DMS79 treated with DMSO at 0.1 percent for 48 hours (cell line): Measurements from ENCODE around the gene TEDC1.
A peak's percentile ranks its signal among the peaks of the same experiment; 100 is the strongest.

Source experiments
- DNase-seq: peaks from one replicate; lab custom pipeline; 2025; lab: John Stamatoyannopoulos, UW

The TEDC1 gene

GRCh38 chr14:105473033-105473676 lies 17.9 kb upstream of the TEDC1 start:
- DNase-seq: peak; percentile 82

- peak; percentile 80 for DNase-seq
These were observed 17.2 kb upstream of the TEDC1 start for GRCh38 chr14:105473677-105474482.

DNA sequence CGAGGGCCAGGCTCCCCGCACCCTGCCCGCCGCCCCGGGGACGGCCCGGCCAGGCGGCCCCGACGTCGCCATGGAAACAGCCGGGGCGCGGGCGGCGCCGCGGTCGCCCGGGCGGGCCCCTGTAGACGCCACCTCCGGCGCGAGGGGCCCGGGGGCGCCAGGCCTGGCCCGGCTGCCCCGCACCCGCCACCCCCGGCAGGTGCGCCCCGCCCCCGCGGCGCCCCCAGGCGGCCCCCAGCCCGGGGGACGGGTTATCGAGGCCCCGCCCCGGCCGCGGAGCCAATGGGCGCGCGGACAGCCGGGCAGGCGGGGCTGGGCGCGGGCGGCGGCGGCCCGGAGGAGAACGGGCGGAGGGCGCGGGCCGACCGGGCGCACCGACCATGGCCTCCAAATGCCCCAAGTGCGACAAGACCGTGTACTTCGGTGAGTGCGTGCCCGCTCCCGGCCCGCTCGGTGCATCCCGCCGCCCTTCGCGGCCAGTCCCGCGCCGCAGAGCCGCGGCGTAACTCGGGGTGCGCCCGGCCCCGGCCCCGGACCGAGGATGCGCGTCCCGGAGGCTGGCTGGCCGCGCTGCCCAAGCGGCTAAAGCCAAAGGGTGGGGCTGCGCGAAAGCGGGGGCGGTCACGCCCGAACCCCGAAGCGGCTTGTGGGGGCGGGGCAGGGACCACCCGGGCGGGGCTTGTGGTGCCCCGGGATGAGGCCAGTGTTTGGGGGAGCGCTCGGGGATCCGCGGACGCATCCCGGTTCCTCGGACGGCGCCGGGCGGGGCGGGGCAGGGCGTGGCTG lies 16.4 kb upstream of the TEDC1 start, which contains the start of gene CRIP2:
Gene CRIP2 (plus strand): TSS at position 339 of the 786 bp plus-strand sequence. CDS start 42 bp downstream, at position 381.
- peak; percentile 66 for DNase-seq

- DNase-seq: peak; percentile 58
These were observed 15.6 kb upstream of the TEDC1 start for GRCh38 chr14:105475269-105476096.

GRCh38 chr14:105476097-105476830 lies 14.8 kb upstream of the TEDC1 start:
- peak; percentile 73 for DNase-seq

DNA sequence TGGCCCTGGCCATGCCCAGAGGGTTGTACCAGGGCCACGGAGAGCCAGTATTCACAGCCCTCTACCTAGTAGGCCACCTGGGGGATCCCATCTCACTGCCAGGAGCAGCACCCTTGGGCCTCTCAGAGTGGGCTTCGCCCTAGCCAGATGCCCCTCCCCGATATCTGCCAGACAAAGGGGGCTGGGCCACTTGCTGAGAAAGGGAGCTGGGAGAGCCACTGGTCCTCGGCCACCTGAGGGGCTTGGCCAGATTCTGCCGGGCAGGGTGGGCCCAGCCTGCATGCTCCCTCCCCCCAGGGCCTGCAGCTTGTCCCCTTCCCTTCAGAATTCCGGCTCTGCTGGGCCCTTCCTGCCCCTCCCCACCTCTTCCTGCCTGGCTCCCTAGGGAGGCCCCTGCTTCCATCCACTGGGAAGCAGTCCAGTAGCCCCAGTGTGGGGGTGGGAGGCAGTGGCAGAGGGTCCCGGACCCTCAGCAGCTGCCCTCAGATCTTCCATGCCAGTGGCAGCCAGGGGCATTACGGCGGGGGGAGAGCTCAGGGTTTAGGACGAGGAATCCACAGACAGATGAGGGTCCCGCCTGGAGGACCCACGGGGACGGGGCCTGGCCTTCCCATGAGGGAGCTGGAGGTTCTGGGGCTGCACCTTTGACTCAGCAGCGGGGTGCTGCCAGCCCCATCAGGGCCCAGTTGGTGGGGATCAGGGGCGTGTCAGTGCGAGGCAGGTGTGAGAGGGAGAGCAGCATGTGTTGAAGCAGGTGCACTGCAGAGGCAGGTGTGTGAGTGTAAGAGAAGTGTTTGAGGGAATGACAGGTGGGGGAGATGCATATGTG lies 14.0 kb upstream of the TEDC1 start:
- peak; percentile 92 for DNase-seq

DNA sequence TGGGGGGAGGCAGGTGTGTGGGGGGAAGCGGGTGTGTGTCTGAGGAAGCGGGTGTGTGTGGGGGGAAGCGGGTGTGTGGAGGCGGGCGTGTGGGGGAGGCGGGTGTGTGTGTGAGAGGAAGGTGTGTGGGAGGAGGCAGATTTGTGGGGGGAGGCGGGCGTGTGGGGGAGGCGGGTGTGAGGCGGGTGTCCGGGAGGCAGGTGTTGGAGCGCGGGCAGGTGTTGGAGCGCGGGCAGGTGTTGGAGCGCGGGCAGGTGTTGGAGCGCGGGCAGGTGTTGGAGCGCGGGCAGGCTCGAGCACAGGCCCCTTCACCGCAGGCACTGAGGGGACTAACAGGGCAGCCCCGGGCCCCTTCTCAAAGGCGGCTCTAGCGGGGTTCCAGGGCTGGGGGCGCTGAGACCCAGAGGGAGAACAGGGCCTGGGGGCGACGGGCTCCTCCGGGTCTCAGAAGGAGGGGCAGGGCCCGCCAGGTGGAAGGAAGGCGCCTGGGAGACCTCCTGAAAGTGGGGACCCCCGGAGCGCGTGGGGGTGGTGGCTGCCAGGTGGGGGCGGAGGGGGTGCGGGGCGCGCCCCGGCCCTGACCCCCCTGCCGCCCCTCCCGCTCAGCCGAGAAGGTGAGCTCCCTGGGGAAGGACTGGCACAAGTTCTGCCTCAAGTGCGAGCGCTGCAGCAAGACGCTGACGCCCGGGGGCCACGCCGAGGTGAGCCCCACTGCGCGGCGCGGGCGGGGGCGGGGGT lies 13.2 kb upstream of the TEDC1 start:
- DNase-seq: no peak

DNA sequence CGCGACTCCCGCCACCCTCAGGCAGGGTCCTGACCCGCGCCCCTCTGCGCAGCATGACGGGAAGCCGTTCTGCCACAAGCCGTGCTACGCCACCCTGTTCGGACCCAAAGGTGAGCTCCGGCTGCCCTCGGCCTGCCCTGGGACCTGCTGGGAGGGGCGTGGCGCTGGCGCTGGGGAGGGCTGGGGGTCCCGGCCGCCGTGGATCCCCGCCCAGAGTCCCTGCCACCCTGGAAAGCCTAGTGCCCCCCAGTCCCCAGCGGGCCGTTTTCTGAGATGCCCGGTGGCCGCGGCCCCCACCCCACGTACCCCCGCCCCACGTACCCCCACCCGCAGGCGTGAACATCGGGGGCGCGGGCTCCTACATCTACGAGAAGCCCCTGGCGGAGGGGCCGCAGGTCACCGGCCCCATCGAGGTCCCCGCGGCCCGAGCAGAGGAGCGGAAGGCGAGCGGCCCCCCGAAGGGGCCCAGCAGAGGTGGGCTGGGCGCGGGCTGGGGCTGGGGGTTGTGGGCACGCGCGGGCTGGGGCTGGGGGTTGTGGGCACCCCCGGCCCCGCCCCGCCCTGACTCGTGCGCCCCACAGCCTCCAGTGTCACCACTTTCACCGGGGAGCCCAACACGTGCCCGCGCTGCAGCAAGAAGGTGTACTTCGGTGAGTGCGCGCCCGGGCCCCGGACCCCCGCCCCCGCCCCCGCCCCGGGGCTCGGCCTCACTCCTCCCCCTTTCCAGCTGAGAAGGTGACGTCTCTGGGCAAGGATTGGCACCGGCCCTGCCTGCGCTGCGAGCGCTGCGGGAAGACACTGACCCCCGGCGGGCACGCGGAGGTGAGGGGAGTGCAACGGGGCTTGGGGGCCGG lies 12.4 kb upstream of the TEDC1 start:
- DNase-seq: no peak

GRCh38 chr14:105479431-105480158 lies 11.5 kb upstream of the TEDC1 start:
- DNase-seq: no peak

GRCh38 chr14:105480199-105480746 lies 10.8 kb upstream of the TEDC1 start:
- DNase-seq: no peak

- peak; percentile 95 for DNase-seq
These were observed 9.9 kb upstream of the TEDC1 start for GRCh38 chr14:105480807-105481801.

DNA sequence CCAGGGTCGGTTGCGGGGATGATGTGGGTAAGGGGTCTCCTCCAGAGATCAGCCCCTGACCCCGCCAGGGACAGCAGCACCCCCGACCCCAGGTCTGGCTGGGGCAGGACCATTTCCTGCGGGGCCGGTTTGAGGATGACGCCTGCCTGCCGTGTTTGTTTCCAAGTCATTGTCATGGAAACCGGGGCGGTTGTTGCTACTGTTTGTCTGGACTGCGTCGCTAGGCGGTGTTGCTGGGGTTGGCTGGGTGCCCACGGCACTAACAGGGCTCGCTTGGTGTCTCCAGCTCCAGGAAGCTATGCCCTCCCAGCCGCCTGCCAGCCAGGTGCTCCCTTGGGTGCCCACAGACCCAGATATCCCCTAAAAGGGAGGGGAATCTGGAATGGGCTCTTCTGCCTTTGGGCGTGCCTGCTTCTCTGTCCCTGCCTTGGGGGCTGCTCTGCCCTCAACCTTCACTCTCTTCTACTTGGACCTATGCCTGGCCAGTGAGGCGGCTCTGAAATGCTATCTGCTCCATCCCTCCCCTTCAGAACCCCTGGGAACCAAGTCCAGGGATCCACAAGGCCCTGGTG lies 9.1 kb upstream of the TEDC1 start:
- DNase-seq: peak; percentile 98

DNA sequence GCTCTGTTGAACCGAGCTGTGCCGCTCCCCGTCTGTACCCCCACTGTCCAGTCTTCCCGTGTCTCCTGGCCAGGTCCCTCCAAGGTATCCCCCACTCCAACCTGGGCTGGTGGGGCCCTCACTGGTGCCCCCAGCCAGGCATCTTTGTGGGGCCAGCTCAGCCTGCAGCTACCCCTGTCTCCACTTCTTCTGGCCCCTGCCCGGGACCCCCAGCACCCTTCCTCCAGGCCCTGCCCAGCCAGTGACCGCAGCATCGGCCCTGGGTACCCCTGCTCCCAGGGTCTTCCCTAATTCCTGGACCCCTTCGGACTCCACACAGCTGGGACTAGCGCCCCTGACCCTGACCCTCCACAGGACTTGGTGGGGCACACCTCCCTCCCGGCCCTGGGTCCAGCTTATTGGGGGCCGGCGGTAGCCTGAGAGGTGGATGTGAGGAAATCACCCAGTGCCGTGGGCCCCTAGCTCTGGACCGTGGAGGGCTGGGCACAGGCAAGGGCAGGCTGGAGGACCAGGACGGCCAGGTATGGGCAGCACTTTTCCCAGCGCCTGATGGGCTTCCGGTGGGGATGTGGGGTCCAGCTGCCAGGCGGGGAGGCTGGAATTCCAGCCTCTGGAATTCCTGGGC lies 8.4 kb upstream of the TEDC1 start:
- DNase-seq: no peak

DNA sequence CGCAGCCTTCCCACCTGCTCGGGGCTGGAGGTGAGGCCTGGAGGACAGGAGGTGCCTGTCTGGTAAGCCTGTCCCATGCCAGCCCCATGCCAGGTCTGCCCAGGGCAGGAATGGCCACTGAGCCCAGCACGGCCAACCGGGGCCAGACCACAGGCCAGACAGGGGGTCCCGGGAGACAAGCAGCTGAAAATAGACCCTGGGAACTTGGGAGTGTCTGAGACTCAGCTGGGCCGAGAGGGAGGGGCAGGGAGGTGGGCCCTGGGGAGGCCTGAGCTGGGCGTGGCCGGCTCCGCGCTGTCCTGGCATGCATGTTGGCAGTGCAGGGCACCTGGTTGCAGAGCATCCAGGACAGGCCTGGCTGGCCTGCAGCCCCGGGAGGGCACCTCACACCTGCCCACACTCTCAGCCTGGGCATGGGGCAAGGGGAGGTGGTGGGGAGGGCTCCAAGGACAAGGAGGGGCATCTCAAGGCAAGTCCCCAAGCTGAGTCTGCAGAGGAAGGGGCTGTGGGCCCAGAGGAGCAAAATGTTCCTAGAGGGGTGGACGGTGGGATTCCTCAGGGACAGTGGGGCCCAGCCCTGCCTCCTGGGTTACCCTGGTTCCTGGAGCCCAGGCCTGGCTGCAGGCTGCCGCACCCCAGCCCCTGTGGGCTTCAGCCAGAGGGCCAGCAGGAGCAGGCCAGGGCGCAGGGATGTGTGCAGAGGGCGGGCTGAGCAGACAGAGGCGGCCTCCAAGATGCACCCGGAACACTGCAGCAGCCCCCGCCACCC lies 7.6 kb upstream of the TEDC1 start:
- DNase-seq: peak; percentile 19
